ENCODE data around the gene DAP. TPM values are rescaled to one million over a fixed set of nuclear protein-coding genes. Genes with fewer than 3 reads are reported as not detected.

The DAP gene
- polyA plus RNA-seq, 3 donors, result 60.9 to 69.0 (median 62.3) TPM

DNA sequence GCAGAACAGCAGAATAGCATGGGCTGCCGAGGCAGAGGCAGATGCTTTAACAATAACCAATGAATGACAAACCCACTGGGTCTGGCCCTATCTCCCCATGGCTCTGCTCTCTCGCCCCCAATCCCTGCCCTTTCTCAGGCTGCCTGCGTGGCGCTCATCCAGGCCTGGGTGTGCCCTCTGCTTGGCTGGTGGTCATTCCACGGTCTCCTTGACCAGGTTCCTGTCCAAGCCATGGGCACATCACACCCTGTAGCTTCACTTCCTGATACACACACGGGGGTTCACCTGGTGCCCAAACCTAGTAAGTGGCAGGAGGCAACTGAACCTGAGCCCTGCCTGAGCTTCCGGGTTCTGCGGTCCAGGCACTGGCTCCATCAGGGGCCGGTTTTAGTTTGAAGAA, 87.6 kb downstream of the DAP start:
- H3K27ac Mint-ChIP-seq, result no peak overlapping the region
- no peak overlapping the region for H3K4me3 ChIP-seq (replicated peaks in 1 of 3; ENCODE audit: low read depth in 2 of 3, low read length in 3 of 3)
- H3K4me3 Mint-ChIP-seq, result no peak overlapping the region
- H2AFZ ChIP-seq (ENCODE audit: insufficient read depth, low read depth, low read length, poor library complexity, severe bottlenecking), result no peak overlapping the region
- 100% methylated on average over 4 of the region's 9 CpGs for WGBS (ENCODE audit: insufficient coverage)
- no peak overlapping the region for H3K27ac ChIP-seq (ENCODE audit: low read depth in 1 of 2, low read length in 2 of 2)
- peaks cover 2 to 8% (median 3%) of the 10 kb centered on the region in 3 donors for H3K27me3 Mint-ChIP-seq (ENCODE audit: low read depth in 3 of 3)
- TF ChIP-seq, protein P1, sequence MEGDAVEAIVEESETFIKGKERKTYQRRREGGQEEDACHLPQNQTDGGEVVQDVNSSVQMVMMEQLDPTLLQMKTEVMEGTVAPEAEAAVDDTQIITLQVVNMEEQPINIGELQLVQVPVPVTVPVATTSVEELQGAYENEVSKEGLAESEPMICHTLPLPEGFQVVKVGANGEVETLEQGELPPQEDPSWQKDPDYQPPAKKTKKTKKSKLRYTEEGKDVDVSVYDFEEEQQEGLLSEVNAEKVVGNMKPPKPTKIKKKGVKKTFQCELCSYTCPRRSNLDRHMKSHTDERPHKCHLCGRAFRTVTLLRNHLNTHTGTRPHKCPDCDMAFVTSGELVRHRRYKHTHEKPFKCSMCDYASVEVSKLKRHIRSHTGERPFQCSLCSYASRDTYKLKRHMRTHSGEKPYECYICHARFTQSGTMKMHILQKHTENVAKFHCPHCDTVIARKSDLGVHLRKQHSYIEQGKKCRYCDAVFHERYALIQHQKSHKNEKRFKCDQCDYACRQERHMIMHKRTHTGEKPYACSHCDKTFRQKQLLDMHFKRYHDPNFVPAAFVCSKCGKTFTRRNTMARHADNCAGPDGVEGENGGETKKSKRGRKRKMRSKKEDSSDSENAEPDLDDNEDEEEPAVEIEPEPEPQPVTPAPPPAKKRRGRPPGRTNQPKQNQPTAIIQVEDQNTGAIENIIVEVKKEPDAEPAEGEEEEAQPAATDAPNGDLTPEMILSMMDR (IDR thresholded peaks at IDR 0.05), result no peak
- peaks cover 15 to 21% of the 10 kb centered on the region in 2 donors for H3K36me3 Mint-ChIP-seq
- peaks cover 0 to 7% (median 2%) of the 10 kb centered on the region in 7 donors for H3K9me3 Mint-ChIP-seq
- no peak overlapping the region for H3K9ac ChIP-seq (ENCODE audit: insufficient read depth, low read length, poor library complexity, severe bottlenecking)
- intact Hi-C loops (cut with micrococcal nuclease), result no loop called here
- no peaks in the 10 kb centered on the region for H4K20me1 ChIP-seq (ENCODE audit: insufficient read depth, low read length)
- peaks cover 9 to 17% of the 10 kb centered on the region in 2 donors for H3K36me3 ChIP-seq (replicated peaks in 1 of 2; ENCODE audit: control insufficient read depth in 1 of 2, insufficient read depth in 2 of 2, low read length in 2 of 2)
- no peaks in the 10 kb centered on the region for H3K9me3 ChIP-seq (replicated peaks in 1 of 2; ENCODE audit: control insufficient read depth in 1 of 2, insufficient read depth in 1 of 2, low read length in 2 of 2)
- no peak overlapping the region for H3K4me2 ChIP-seq (replicated peaks; ENCODE audit: extremely low read depth, low read length, poor library complexity, severe bottlenecking)
- no peak for DNase-seq
- no peaks in the 10 kb centered on the region for H3K27me3 ChIP-seq (ENCODE audit: control insufficient read depth in 2 of 2, insufficient read depth in 2 of 2, low read length in 2 of 2)
- peaks cover 8 to 11% of the 10 kb centered on the region in 2 donors for H3K4me1 ChIP-seq (ENCODE audit: control insufficient read depth in 1 of 2, insufficient read depth in 2 of 2, low read length in 2 of 2)
- H3K4me1 Mint-ChIP-seq, result peaks cover 9% of the 10 kb centered on the region
- no peaks in the 10 kb centered on the region for H3K79me2 ChIP-seq (ENCODE audit: insufficient read depth, low read length)

DNA sequence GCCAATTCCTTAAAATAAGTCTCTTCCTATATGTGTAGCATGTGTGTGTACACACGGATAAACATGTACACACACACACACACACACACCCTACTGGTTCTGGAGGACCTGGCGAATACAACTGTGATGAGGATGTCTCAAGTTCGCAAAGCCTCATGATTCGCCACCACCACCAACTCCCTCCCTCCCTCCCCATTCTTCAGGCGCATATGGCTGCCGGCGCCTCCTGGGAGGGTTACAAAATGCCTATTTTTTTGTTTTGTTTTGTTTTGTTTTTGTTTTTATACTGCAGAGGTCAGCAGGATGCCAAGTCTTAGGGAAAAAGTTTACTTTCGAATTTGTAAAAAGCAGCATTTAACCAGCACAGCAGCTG, 88.0 kb downstream of the DAP start:
- H3K36me3 Mint-ChIP-seq, result peaks cover 11 to 17% of the 10 kb centered on the region in 2 donors
- TF ChIP-seq, protein P1 (IDR thresholded peaks at IDR 0.05), result no peak
- intact Hi-C loops (cut with micrococcal nuclease), result no loop called here
- peak overlapping the region in 1 of 7 donors; percentile 22 for H3K27ac Mint-ChIP-seq
- WGBS (ENCODE audit: insufficient coverage), result 100% methylated on average over 1 of the region's 8 CpGs
- DNase-seq, result no peak
- Histone ChIP-seq H3K9me3 (replicated peaks in 1 of 2; ENCODE audit: control insufficient read depth in 1 of 2, insufficient read depth in 1 of 2, low read length in 2 of 2) (no peaks in the 10 kb centered on the region), H3K79me2 (ENCODE audit: insufficient read depth, low read length) (no peaks in the 10 kb centered on the region), H3K36me3 (replicated peaks in 1 of 2; ENCODE audit: control insufficient read depth in 1 of 2, insufficient read depth in 2 of 2, low read length in 2 of 2) (peaks cover 5 to 13% of the 10 kb centered on the region in 2 donors), H3K4me2 (replicated peaks; ENCODE audit: extremely low read depth, low read length, poor library complexity, severe bottlenecking) (no peak overlapping the region), H3K4me1 (ENCODE audit: control insufficient read depth in 1 of 2, insufficient read depth in 2 of 2, low read length in 2 of 2) (peaks cover 8 to 11% of the 10 kb centered on the region in 2 donors), H3K27me3 (ENCODE audit: control insufficient read depth in 2 of 2, insufficient read depth in 2 of 2, low read length in 2 of 2) (no peaks in the 10 kb centered on the region), H3K4me3 (replicated peaks in 1 of 3; ENCODE audit: low read depth in 2 of 3, low read length in 3 of 3) (no peak overlapping the region), H2AFZ (ENCODE audit: insufficient read depth, low read depth, low read length, poor library complexity, severe bottlenecking) (no peak overlapping the region), H3K9ac (ENCODE audit: insufficient read depth, low read length, poor library complexity, severe bottlenecking) (no peak overlapping the region), H3K27ac (ENCODE audit: low read depth in 1 of 2, low read length in 2 of 2) (no peak overlapping the region), H4K20me1 (ENCODE audit: insufficient read depth, low read length) (no peaks in the 10 kb centered on the region)
- H3K4me1 Mint-ChIP-seq, result peaks cover 9% of the 10 kb centered on the region
- H3K4me3 Mint-ChIP-seq, result no peak overlapping the region
- peaks cover 0 to 7% (median 2%) of the 10 kb centered on the region in 7 donors for H3K9me3 Mint-ChIP-seq
- H3K27me3 Mint-ChIP-seq (ENCODE audit: low read depth in 3 of 3), result peaks cover 2 to 8% (median 3%) of the 10 kb centered on the region in 3 donors
